Progenitor cell of endocrine pancreas (in vitro differentiated cells): ENCODE data around the gene CNDP1. TPM values are rescaled to one million over a fixed set of nuclear protein-coding genes. Genes with fewer than 3 reads are reported as not detected.

Experiments used
- DNase-seq: peaks from one replicate; pipeline ENCODE4 v3.0.0; 2021; ENCODE audit warnings: low spot score; ENCODE audit not compliant: unreplicated experiment
- H3K27ac Mint-ChIP-seq: 2 replicates; pipeline ENCODE4 v1.8.0; 2021; ENCODE audit warnings: mild to moderate bottlenecking, moderate library complexity, mixed read lengths
- H3K27me3 Mint-ChIP-seq: 2 replicates; pipeline ENCODE4 v1.8.0; 2021; ENCODE audit warnings: mixed read lengths
- H3K36me3 Mint-ChIP-seq: 2 replicates; pipeline ENCODE4 v1.8.0; 2022; ENCODE audit warnings: mixed read lengths; ENCODE audit not compliant: insufficient read depth
- H3K4me1 Mint-ChIP-seq: 2 replicates; pipeline ENCODE4 v1.8.0; 2021; ENCODE audit warnings: low read depth, mixed read lengths
- H3K4me3 Mint-ChIP-seq: 2 replicates; pipeline ENCODE4 v1.8.0; 2021; ENCODE audit warnings: low read depth, mild to moderate bottlenecking, moderate library complexity, mixed read lengths
- H3K9me3 Mint-ChIP-seq: 2 replicates; pipeline ENCODE4 v1.8.0; 2021; ENCODE audit warnings: low read depth, mixed read lengths
- total RNA-seq: library from RNA; stranded (reverse); gene quantifications from 2 replicates; pipeline ENCODE4 v1.2.1, GENCODE V29; 2021
- TF ChIP-seq, protein P1 (sequence below): fragments of 200-600 bp; sonication (generic); IDR thresholded peaks from one replicate; pipeline ENCODE4 v1.5.0; 2021; ENCODE audit warnings: antibody characterized with exemption, mild to moderate bottlenecking; ENCODE audit not compliant: unreplicated experiment

CNDP1 gene
- total RNA-seq, 1 donor from 2014 or later: 0.38 TPM

DNA sequence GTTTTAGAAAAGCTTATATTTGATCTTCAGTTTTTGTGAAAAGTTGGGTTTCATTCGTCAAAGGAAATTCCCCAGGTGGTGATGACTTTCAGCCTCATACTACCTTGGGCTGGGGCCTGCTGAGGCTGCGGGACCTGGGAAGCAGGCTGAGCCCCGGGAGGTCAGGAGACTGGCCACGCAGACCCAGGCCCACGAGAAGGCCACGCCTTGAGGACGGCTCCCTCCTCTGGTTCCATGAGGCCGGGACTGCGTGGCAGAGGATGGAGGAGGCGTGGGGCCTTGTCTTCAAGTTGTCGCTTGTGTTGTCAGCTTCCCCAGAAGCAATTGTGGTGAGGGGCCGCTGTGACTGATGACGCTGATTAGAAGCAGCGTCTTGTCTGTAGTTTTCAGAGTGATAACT lies 26.4 kb upstream of the CNDP1 start:
- no peaks in the 10 kb centered on the region for H3K9me3 Mint-ChIP-seq
- H3K4me1 Mint-ChIP-seq: peaks cover 22% of the 10 kb centered on the region
- no peak for DNase-seq
- H3K27ac Mint-ChIP-seq: no peak overlapping the region
- H3K4me3 Mint-ChIP-seq: no peak overlapping the region
- TF ChIP-seq, protein P1, sequence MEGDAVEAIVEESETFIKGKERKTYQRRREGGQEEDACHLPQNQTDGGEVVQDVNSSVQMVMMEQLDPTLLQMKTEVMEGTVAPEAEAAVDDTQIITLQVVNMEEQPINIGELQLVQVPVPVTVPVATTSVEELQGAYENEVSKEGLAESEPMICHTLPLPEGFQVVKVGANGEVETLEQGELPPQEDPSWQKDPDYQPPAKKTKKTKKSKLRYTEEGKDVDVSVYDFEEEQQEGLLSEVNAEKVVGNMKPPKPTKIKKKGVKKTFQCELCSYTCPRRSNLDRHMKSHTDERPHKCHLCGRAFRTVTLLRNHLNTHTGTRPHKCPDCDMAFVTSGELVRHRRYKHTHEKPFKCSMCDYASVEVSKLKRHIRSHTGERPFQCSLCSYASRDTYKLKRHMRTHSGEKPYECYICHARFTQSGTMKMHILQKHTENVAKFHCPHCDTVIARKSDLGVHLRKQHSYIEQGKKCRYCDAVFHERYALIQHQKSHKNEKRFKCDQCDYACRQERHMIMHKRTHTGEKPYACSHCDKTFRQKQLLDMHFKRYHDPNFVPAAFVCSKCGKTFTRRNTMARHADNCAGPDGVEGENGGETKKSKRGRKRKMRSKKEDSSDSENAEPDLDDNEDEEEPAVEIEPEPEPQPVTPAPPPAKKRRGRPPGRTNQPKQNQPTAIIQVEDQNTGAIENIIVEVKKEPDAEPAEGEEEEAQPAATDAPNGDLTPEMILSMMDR: no peak
- H3K36me3 Mint-ChIP-seq: peaks cover 44% of the 10 kb centered on the region
- H3K27me3 Mint-ChIP-seq: no peaks in the 10 kb centered on the region

DNA sequence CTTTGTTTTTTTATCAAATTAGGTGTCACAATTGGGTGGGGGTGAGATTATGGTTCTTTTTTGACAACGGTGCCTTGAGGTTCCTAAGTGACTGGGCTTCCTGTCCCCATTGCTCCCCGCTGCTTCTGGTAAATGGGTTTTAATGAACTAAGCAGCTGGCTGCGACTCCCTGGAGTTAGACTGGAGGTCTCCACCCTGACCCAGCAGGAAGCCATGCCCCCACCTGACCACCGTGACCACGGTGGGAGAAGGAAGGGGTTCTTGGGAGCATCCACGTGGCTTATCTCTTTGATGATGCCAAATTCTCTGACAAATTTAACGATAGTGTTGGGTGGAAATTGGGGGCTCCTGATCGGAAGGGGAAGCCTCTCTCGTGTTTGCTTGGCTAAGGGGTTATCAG lies 25.9 kb upstream of the CNDP1 start:
- H3K36me3 Mint-ChIP-seq: peaks cover 41% of the 10 kb centered on the region

DNA sequence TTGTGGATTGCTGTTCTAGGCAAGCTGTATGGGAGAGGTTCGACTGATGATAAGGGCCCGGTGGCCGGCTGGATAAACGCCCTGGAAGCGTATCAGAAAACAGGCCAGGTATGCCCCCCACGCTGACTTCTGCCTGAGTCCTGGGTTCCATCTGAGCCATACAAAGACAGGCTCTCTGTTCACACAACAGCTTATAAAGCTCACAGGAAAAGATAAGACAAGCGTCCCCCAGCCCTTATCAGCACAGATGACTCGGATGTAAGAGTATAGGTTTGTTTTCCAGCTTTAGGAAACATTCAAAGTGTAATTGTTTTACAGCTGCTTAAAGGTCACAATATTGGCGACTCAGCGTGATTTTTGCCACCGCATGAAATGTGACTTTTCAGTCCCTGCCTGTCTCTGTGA lies 25.5 kb upstream of the CNDP1 start:
- Mint-ChIP-seq H3K9me3 (no peaks in the 10 kb centered on the region), H3K4me3 (no peak overlapping the region), H3K27ac (peak overlapping the region; percentile 33), H3K27me3 (no peaks in the 10 kb centered on the region), H3K36me3 (peaks cover 42% of the 10 kb centered on the region), H3K4me1 (peaks cover 22% of the 10 kb centered on the region)
- TF ChIP-seq, protein P1: no peak
- no peak for DNase-seq

More for the DNA sequence above, 25.9 kb upstream of the CNDP1 start:
- DNase-seq: no peak
- H3K4me1 Mint-ChIP-seq: peaks cover 22% of the 10 kb centered on the region
- no peaks in the 10 kb centered on the region for H3K9me3 Mint-ChIP-seq
- H3K4me3 Mint-ChIP-seq: no peak overlapping the region
- no peaks in the 10 kb centered on the region for H3K27me3 Mint-ChIP-seq
- no peak overlapping the region for H3K27ac Mint-ChIP-seq
- TF ChIP-seq, protein P1: no peak

DNA sequence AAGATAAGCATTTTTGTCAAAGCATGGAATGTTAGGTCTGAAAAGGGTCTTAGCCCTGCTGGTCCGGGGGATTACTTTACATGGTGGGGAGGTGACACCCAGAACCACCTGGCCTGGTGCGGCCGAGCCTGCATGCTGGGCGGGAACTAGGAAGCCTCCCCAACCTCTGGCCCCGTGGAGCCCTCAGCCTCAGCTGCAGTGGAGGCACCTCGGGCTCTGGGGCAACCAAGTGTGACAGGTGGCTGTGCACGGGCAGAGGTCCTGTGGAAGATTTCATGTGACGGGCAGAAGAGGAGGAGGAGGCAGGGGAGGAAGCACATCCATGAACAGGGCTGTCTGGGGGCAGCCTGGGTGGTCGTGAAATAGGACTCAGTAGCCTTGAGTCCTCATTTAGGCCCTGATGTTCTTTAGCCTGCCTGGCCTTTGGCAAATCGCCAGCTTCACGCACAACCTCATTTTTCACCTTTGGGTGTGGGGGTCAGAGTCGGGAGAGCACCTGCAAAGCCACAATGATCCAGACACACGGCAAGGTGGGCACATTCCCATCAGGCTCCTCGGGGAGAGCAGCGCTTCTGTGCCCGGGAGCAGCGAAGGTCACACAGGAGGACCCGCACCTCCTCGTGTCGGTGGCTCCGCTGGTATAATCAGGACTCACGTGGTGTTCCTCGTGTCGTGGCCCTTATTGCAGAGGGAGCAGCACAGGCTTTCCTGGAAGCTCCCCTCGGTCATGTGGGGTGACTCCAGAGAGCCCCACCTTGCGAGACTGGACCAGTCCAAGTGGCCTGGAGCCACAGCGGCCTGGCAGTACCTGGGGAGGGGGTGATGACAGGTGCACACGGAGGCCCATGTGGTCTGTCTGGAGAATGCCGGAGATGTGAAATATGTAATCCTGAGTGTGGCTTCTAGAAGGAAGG lies 24.2 kb upstream of the CNDP1 start:
- Mint-ChIP-seq H3K36me3 (peaks cover 49% of the 10 kb centered on the region), H3K4me1 (peaks cover 22% of the 10 kb centered on the region), H3K4me3 (no peak overlapping the region), H3K27me3 (no peaks in the 10 kb centered on the region), H3K9me3 (no peaks in the 10 kb centered on the region), H3K27ac (no peak overlapping the region)
- TF ChIP-seq, protein P1: no peak
- DNase-seq: no peak

DNA sequence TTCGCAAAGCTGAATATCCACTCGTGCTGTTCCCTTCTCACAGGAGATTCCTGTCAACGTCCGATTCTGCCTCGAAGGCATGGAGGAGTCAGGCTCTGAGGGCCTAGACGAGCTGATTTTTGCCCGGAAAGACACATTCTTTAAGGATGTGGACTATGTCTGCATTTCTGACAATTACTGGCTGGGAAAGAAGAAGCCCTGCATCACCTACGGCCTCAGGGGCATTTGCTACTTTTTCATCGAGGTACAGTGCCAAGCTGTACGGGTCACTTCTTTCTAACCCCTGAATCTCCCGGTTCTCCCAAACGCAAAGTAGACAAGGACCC lies 23.6 kb upstream of the CNDP1 start:
- Mint-ChIP-seq H3K9me3 (no peaks in the 10 kb centered on the region), H3K36me3 (peaks cover 46% of the 10 kb centered on the region), H3K27me3 (no peaks in the 10 kb centered on the region), H3K4me1 (peaks cover 20% of the 10 kb centered on the region), H3K27ac (no peak overlapping the region), H3K4me3 (no peak overlapping the region)
- TF ChIP-seq, protein P1: no peak
- DNase-seq: no peak
